GM21381 (cell line): ENCODE results near the gene B3GALT5.
"Not testable (repeated sequence)": the region's sequence is repeated elsewhere in the genome, so short reads cannot be mapped to it uniquely, and the experiment has no call there.

Experiments
- ATAC-seq: cut with Tn5 transposase; IDR thresholded peaks from one replicate; pipeline ENCODE4 v1.9.1; 2021; ENCODE audit warnings: mild to moderate bottlenecking, moderate library complexity; ENCODE audit not compliant: unreplicated experiment

B3GALT5 gene

DNA sequence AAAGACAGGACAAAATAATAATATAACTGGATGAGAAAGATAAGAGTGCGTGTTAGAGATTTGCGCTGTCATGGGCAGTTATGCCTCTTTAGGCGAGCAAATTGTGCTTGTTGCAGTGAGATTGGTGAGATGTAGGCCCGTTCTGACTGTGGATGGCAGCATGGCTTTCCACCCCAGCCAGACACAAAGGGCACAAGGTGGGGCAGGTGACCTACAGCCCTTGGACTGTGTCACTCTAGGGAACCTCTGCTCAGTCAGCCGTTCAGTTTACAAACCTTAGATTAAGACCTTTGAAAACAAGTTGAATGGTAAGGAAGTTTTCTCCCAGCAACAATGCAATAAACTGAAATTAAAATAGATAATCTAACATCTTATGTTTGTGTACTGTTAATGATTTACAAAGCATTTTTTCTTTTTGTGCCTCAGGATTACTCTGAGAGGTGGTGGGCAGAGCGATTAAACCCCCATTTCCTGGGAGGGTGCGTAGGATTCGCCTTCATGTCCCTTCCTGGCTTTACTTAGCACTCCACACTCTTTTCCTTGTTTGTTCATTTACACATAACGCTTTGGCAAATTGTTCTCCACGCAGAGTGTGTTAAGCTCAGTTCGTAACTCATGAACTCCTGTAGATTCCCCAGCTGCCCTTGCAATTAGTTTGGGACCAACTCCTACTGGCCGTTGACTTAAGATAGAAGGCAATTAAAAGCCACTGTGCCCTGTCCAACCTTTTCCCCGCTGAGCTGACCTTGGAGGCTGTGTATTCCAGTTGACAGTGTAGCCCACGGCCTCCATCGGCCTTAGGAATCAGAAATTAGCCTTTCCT is 74.1 kb downstream of the B3GALT5 start:
- no peak for ATAC-seq

DNA sequence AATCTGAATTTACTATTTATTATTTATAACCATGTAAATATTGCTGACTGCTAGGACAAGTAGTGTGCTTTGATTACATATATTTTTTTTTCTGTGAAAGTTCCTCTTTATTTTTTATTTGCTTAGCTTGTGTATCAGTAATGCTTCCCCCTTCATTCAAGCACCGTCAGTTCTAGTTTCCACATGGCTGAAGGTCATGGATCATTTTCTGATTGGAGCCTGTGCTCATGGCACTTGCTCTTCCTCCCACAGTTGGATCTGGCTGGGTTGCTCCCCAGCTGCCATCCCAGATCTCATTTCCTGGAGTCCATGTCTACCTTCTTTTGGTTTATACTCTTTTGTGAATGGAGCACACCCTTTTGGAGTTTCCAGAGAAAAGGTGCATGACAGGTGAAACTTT is 75.3 kb downstream of the B3GALT5 start:
- no peak for ATAC-seq

DNA sequence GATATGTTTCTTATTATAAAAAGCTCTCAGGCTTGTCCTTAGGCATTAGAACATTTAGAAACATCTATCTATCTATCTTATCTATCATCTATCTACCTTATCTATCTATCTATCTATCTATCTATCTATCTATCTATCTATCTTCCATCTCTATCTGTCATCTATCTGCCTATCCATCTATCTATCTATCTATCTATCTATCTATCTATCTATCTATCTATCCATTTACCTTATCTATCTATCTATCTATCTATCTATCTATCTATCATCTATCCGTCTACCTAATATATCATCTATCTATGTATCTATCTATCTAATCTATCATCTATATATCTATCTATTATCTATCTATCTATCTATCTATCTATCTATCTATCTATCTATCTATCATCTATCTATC is 77.1 kb downstream of the B3GALT5 start:
- not testable (repeated sequence) for ATAC-seq

DNA sequence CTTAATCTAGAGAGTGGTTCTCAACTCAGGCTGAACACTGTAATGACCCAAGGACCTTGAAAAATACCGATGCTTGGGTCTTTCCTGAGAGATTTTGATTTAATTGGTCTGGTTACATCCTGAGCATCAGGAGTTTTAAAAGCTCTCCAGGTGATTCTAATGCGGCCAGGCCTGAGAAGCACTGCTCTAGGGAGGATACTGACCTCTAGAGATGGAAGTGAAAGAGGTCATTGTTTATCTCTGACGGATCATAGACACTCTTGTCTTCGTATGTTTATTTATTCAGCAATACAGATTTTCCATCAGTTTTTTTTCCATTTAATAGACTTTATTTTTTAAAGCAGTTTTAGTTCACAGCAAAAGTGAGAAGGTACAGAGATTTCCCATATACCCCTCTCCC is 77.7 kb downstream of the B3GALT5 start:
- no peak for ATAC-seq

DNA sequence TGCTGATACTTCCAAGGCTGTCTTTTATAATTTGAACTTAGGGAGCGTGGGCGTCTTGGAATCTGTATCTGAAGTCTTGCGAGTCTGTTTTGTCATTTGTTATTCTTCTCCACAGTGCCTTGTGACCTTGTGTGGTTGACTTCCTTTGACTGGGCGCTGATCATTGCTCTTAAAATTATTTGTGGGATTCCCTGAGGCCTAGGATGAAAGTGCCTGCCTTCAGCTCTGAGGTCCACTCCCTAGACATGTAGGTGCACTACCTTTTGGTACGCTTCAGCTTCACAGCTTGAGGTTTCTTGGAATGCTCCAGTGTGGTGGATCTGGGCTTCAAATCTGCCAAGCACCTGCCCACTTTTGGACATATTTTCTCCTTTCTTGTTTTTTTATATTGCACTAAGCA is 82.0 kb downstream of the B3GALT5 start:
- no peak for ATAC-seq

DNA sequence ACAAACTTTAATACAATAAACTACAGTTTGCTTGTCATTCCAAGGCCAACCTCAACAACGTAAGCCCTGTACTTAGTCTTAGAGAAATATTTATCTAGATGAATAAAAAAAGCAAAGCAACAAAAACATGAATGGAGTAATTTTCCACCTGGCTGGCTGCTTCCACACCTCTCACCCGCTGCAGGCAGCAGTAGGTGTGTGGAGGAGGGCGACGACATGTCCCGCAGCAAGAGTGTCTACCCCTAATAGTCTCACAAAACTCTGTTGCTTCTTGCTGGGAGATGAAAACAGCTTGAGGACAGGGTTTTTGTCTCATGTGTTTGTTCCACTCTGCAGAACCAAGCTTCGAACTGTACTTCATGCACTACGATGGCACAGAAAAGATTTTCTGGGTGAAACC is 83.5 kb downstream of the B3GALT5 start:
- ATAC-seq, result no peak

DNA sequence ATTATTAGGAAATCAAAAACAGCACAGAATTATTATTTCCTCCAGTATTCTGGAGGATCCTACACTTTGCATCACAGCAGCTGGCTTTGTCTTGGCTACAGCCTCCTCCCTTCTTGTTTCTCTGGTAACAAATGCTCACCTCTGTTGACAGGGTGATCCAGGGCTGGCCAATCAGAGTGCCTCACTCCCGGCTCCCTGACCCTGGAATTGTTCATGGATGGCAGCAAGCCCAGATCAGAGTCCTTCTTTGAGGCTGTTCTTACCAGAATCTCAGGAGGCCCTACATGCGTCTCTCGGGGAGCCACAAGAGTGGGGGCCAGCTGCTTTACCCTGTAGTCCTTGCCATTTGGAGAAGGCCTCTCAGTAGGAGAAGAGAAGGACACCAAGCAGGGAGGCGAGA is 83.9 kb downstream of the B3GALT5 start:
- no peak for ATAC-seq

DNA sequence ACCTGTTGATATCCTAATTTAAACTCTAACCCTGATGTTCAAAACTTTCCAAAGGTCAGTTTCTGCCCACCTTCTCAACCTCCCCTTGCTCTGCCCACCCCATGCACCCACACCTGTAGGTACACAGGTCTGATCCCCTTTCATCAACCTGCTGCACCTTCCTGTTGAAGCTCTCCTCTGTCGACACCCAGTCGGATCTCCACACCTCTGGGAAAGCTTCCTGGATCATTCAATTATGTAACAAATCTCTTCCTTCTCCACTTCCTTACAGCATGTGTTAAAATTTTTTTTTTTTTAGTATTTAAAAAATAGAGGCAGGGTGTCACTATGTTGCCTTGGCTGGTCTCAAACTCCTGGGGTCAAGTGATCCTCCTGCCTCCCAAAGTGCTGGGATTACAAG is 87.6 kb downstream of the B3GALT5 start:
- no peak for ATAC-seq

DNA sequence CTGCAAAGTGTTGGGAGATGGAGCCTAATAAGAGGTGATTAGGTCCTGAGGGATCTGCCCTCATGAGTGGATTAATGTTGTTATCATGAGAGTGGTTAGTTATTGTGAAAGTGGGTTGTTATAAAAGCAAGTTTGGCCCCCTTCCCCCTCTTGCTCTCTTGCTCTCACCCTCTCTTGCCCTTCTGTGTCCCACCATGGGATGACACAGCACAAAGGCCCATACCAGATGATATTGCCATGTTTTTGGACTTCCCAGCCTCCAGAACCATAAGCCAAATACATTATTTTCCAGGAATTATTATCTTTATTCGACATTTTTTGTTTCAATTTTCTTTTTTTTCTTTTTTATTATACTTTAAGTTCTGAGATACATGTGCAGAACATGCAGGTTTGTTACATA is 90.8 kb downstream of the B3GALT5 start:
- ATAC-seq, result no peak

DNA sequence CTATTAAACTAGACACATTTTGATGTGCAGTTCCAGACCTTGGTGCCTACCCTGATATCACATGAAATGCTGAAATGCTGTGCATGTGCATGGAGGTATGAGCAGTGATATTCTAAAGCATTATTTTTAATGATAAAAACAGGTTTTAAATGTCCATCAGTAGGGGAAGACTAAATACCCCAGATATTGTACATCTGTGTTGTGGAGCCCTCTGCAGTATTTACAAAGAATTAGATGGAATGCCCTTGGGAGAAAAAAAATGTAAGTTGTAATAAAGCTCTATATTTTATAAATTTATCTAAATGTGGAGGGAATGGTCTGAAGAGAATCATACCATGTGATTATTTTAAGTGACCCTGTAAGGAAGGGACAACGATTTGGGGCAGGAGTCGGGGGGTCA is 93.1 kb downstream of the B3GALT5 start:
- ATAC-seq, result no peak

DNA sequence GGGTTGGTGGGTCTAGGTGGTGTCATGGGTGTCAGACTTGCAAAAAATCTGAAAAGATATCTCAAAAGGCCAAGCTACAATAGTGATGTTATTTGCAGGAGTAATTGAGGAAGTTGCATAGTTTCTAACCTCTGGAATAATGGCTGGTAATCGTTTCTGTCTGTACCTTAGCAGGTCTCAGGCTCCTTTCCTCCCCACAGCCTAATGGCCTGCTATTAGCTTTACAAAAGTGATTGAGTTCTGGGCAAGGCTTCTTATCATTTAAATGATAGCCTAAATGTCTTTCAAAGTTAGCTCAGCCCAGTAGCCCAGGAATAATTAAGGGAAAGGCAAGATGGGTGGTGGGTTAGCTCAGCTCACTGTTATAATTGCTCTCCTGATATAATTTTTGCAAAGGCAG is 94.6 kb downstream of the B3GALT5 start:
- ATAC-seq, result no peak

DNA sequence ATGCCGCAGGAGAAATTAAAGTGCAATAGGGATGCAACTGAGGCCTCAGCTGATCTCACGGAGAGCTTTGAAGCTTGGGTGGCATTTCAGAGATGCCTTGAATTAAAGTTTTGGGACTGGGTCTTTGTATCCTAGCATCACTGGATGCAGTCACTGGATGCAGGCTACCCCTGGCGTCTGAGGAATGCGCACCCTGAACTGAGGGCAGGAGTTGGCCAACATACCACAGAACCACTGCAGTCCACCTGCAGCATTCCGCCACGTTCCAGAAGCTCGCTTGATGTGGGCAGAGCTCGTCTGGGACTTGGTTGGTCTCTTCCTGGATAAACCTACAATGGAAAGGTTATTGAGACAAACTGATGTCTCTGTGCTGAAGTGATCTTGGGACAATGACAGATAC is 98.1 kb downstream of the B3GALT5 start:
- ATAC-seq, result no peak

DNA sequence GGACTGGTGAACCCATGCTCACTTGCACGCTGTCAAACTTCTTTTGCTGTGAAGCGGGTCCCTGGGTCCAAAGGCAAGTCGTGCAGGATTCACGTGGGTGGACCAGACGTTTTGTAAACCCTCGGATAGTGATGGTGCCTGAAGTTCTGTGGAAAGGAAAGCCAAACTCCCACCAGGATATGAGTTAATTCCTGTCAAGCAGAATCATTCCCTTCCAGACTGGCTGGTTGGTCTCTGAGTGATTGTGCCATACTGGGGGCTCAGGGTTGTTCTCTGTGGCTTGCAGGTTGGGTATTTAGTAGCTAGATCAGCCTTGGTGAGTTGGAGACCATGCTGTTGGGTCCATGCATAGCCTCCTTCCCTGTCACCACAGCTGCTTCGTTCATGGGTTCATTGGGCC is 99.5 kb downstream of the B3GALT5 start:
- ATAC-seq, result no peak

DNA sequence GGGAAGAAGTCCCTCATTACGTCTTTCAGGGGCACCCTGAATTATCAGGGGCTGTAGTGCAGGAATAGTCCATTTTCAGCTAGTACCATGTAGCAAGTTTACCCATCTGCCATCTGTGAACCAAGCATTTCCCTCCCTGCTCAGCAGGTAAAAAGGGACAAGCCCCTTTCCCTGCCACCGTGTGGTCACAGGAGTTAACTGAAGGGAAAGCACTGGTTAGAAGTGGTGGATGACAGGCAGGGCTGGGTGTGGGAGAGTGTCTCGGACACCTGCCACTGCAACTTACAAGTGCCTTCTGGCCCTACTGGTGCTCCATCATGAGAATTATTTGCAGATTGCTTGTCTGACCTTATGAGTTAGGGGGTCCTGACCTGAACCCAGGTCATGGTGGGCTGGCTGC is 100.2 kb downstream of the B3GALT5 start:
- ATAC-seq, result no peak

DNA sequence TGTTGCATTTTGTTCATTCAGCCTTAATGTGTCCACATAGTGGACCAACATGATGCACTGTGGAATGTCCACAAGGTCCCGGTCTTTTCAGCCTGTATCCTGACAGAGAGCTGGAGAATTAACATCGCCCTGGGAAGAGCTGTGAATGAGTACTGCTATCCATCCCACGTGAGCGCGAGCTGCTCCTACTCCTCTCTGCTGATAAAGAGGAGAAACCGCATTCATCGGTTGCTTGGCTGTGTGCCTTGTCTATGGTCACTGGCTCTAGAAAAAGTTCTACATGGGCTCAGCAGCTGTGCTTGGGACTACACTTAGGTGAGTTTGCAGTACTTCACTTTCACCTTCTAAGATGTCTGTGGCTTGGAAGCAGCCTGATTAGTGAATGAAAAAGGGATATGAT is 101.2 kb downstream of the B3GALT5 start:
- ATAC-seq, result no peak

DNA sequence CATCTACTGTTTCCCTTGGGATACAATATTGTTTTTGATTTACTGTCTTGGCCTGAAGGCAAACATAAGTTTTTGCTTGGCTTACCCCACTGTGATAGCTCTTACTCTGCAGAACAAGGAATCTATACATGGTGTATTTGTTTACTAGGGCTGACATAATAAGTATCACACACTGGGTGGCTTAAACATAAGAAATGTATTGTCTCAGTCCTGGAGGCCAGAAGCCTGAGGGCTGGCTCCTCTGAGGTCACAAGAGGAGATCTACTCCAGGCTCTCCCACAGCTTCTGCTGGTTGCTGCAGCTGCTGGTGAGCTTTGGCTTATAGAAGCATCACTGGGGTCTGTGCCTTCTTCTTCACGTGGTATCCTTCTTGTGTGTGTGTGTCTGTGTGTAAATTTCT is 101.6 kb downstream of the B3GALT5 start:
- no peak for ATAC-seq

DNA sequence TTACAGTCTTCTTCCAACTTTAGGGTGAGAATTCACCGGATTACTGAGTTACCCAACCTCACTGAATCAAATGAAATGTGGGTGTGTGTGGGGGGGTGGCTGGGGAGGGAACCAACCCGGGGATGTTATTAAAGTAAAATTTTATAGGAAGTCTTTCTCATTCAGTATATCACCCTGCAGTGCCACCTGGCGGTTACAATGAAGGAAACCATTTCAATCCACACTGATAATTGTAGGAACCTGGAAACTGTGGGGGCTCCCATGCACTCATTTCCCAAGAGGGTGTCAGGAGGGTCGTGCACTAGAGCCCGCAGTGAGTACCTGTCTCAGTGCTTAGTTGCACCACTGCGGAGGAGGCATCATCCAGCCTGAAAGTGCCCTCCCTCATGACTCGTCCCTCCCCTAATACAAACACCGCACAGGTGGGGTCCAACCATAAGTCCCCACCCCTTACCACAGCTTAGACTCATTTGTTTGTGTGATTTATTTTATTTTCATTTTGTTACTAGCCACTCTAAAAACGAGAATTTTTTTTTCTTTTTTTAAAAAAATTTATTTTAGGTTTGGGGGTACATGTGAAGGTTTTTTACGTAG is 103.2 kb downstream of the B3GALT5 start:
- ATAC-seq, result no peak

DNA sequence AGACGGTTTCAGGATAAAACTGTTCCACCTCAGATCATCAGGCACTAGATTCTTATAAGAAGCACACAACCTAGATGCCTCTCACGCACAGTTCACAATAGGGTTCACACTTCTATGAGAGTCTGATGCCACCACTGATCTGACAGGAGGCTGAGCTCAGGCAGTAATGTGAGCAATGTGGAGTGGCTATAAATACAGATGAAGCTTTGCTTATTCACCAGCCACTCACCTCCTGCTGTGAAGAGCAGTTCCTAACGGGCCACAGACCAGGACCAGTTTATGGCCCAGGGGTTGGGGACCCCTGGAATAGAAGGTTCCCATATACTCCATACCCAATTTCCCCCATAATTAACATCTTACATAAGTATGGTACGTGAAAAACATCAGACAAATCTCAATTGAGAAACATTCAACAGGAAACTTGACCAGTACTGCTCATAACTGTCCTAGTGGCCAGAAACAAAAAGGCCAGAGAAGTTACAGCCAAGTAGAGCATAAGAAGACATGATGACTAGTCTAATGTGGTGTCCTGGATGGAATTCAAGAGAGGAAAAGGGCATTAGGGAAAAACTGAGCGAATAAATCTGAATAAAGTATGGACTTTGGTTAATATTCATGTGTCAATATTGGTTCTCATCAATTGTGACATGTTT is 107.5 kb downstream of the B3GALT5 start:
- ATAC-seq, result no peak

DNA sequence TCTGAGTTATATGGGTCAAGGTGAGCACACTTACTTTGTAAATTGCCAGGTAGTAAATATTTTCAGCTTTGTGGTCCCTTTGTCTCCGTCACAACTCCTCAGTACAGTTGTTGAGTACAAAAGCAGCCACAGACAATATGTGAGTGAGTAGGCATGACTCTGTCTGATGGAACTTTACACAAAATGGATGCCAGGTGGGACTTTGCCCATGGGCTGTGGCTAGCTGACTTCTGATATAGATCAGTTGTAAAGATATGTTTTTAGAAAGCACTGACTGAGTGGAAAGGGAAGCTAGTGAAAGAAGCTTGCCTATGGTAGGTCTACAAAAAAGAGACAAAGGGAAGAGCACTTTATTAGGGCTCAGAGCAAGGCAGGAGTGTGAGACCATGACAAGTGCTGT is 109.1 kb downstream of the B3GALT5 start:
- no peak for ATAC-seq
